OCI-LY1 (cell line): ENCODE results near the gene NPTX1.

ENCODE experiments used
- CTCF ChIP-seq: fragments of 200-600 bp; sonication (generic), shearing (Covaris generic); IDR thresholded peaks from 2 replicates; pipeline ENCODE4 v1.5.1; 2017; ENCODE audit warnings: mild to moderate bottlenecking, antibody characterized with exemption, low read length, moderate library complexity, mixed read lengths
- EZH2 ChIP-seq: fragments of 200-600 bp; sonication (generic), shearing (Covaris generic); IDR thresholded peaks from 2 replicates; pipeline ENCODE4 v1.8.0; 2017; ENCODE audit warnings: borderline replicate concordance, mixed run types, mild to moderate bottlenecking, antibody characterized with exemption, low read length, moderate library complexity, mixed read lengths

- TF ChIP-seq CTCF (no peak), EZH2 (no peak)
Measured at GRCh38 chr17:80466188-80466705, 10.2 kb downstream of the NPTX1 start.
